ENCODE measurements around the gene VPREB1.

DNA sequence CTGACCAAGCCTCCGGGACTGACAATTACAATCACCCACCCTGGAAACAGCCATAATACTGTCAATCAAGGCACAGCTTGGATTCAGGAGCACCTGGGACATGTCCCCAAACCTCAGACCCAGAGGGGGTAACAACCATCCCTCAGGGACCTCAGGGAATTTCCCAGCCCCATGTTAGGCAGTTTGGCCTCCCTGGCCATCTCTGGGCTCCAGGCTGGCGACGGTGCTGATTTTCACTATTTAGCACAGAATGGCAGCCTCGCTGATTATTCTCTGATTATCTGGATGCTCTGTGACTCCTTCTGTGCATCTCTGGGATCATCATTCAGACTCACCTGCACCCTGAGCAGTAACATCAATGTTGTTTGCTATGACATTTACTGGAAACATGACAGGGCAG lies 45.8 kb upstream of the VPREB1 start:
- TF ChIP-seq, protein P1, sequence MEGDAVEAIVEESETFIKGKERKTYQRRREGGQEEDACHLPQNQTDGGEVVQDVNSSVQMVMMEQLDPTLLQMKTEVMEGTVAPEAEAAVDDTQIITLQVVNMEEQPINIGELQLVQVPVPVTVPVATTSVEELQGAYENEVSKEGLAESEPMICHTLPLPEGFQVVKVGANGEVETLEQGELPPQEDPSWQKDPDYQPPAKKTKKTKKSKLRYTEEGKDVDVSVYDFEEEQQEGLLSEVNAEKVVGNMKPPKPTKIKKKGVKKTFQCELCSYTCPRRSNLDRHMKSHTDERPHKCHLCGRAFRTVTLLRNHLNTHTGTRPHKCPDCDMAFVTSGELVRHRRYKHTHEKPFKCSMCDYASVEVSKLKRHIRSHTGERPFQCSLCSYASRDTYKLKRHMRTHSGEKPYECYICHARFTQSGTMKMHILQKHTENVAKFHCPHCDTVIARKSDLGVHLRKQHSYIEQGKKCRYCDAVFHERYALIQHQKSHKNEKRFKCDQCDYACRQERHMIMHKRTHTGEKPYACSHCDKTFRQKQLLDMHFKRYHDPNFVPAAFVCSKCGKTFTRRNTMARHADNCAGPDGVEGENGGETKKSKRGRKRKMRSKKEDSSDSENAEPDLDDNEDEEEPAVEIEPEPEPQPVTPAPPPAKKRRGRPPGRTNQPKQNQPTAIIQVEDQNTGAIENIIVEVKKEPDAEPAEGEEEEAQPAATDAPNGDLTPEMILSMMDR (IDR thresholded peaks at IDR 0.05 in 2 of 3, conservative IDR thresholded peaks at IDR 0.05 in 1 of 3; ENCODE audit: borderline replicate concordance in 1 of 3, insufficient read depth in 1 of 3, low read depth in 2 of 3, low read length in 2 of 3), result no peak
- no peak for TF ChIP-seq POLR2AphosphoS5 (IDR thresholded peaks at IDR 0.05; ENCODE audit: low read depth, low read length)
- no peak for TF ChIP-seq SRF (IDR thresholded peaks at IDR 0.05; ENCODE audit: low read depth)
- TF ChIP-seq, protein P2, sequence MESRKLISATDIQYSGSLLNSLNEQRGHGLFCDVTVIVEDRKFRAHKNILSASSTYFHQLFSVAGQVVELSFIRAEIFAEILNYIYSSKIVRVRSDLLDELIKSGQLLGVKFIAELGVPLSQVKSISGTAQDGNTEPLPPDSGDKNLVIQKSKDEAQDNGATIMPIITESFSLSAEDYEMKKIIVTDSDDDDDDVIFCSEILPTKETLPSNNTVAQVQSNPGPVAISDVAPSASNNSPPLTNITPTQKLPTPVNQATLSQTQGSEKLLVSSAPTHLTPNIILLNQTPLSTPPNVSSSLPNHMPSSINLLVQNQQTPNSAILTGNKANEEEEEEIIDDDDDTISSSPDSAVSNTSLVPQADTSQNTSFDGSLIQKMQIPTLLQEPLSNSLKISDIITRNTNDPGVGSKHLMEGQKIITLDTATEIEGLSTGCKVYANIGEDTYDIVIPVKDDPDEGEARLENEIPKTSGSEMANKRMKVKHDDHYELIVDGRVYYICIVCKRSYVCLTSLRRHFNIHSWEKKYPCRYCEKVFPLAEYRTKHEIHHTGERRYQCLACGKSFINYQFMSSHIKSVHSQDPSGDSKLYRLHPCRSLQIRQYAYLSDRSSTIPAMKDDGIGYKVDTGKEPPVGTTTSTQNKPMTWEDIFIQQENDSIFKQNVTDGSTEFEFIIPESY (IDR thresholded peaks at IDR 0.05; ENCODE audit: extremely low read depth, insufficient replicate concordance, low read length), result no peak
- no peak for TF ChIP-seq POLR2A (IDR thresholded peaks at IDR 0.05; ENCODE audit: borderline replicate concordance, extremely low read depth, insufficient read depth, insufficient read length)
- TF ChIP-seq SP1 (IDR thresholded peaks at IDR 0.05; ENCODE audit: low read depth), result no peak
- no peak for TF ChIP-seq EZH2 (IDR thresholded peaks at IDR 0.05)
- TF ChIP-seq, protein P3, sequence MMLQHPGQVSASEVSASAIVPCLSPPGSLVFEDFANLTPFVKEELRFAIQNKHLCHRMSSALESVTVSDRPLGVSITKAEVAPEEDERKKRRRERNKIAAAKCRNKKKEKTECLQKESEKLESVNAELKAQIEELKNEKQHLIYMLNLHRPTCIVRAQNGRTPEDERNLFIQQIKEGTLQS (IDR thresholded peaks at IDR 0.05), result no peak
- TF ChIP-seq JUND (IDR thresholded peaks at IDR 0.05), result no peak
- TF ChIP-seq, protein P4, sequence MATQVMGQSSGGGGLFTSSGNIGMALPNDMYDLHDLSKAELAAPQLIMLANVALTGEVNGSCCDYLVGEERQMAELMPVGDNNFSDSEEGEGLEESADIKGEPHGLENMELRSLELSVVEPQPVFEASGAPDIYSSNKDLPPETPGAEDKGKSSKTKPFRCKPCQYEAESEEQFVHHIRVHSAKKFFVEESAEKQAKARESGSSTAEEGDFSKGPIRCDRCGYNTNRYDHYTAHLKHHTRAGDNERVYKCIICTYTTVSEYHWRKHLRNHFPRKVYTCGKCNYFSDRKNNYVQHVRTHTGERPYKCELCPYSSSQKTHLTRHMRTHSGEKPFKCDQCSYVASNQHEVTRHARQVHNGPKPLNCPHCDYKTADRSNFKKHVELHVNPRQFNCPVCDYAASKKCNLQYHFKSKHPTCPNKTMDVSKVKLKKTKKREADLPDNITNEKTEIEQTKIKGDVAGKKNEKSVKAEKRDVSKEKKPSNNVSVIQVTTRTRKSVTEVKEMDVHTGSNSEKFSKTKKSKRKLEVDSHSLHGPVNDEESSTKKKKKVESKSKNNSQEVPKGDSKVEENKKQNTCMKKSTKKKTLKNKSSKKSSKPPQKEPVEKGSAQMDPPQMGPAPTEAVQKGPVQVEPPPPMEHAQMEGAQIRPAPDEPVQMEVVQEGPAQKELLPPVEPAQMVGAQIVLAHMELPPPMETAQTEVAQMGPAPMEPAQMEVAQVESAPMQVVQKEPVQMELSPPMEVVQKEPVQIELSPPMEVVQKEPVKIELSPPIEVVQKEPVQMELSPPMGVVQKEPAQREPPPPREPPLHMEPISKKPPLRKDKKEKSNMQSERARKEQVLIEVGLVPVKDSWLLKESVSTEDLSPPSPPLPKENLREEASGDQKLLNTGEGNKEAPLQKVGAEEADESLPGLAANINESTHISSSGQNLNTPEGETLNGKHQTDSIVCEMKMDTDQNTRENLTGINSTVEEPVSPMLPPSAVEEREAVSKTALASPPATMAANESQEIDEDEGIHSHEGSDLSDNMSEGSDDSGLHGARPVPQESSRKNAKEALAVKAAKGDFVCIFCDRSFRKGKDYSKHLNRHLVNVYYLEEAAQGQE (IDR thresholded peaks at IDR 0.05; ENCODE audit: low read depth), result no peak
- TF ChIP-seq YY1 (IDR thresholded peaks at IDR 0.05; ENCODE audit: extremely low read depth, insufficient replicate concordance, low read depth, low read length), result no peak
- TF ChIP-seq EZH2phosphoT487 (IDR thresholded peaks at IDR 0.05; ENCODE audit: borderline replicate concordance), result no peak
